Activated T-helper 9 cell treated with anti-CD3 and anti-CD28 coated beads, Interleukin-2, amount 50 U/mL, for 16 hours (primary cell): ENCODE results near the gene C1orf174.

Experiments used
- DNase-seq: peaks from one replicate; pipeline ENCODE4 v3.0.0-alpha.2; 2020; ENCODE audit warnings: low read depth

Gene C1orf174

DNA sequence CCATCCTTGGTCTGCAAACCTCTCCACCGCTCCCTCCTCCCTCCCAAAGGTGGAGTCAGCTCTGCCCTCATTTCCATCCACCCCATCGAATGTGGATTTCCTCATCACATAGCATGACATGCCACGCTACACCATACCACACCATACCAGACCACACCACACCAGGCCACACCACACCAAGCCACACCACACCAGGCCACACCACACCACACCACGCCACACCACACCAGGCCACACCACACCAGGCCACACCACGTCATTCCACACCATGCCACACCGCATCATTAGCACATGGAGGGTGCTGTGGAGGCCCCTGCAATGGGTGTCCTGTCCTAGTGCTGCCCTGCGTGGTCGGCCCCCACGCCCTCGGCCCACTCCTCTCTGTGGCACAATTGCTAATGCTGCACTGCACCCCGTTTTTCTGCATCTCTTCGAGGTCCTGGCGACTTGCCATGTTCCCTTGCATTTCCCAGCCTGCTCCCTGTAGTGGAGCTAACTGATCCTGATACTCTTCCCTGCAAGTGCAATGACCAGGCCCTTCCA lies 31.5 kb downstream of the C1orf174 start:
- DNase-seq = no peak

DNA sequence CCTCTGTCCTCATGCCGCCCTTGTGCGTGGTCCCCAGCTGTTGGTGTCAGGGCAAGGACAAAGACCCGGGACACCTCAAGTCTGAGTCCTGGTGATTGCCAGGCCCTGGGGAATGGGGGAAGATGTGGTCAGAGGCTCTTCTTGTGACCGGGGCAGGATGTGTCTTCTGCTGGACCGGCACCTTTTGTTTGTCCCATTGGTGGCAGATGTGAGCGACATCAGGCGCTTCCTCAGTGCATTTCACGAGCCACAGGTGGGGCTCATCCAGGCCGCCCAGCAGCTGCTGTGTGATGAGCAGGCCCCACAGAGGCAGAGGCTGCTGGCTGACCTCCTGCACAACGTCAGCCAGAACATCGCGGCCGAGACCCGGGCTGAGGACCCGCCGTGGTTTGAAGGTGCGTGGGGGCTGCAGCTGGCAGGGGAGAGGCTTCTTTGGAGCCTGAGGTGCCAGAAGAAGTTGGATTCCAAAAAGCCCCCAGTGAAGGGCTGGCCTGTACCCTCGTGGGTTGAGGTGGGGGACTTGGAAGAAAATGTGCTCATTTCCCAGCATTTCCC lies 34.4 kb downstream of the C1orf174 start:
- DNase-seq = no peak

DNA sequence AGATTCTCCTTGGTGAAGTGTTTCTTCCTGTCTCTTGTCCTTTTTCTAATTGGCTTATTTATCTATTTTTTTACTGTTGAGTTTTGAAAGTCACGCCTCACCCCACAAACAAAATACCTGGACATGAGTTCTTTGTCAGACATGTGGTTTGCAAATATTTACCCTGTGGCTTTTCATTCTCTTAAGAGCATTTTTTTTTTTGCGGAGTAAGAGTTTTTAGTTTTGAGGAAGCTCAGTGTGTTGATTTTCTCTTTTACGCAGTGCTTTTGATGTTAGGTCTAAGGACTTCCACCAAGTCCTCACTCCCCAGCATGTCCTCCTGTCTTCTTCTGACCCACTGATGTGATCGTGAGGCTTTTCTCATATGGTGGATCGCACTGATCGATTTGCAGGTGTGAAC lies 35.2 kb downstream of the C1orf174 start:
- DNase-seq = no peak

DNA sequence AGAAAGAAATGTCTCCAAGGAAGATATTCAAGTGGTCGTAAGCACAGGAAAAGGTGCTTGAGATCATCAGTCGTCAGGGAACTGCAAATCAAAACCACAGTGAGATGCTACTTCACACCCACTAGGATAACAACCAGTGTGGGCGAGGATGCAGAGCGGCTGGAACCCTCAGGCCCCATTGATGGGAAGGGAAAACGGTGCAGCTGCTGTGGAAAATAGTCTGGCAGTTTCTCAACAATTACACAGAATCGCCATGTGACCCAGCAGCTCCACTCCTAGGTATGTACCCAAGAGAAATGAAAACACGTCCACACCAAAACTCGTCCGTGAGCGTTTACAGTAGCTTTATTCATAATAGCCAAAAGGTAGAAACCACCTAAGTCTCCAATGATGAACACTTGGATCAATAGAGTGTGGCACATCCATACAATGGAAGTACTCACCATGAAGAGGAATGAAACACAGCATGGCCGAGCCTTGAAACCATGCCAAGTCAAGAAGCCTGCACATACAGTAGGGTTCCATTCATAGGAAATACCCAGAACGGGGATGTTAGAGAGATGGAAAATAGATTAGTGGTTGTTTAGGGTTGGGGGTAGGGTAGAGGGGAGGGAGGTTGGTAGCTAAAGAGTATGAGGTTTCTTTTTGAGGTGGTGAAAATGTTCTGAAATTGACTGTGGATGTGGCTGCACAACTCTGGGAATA lies 36.7 kb downstream of the C1orf174 start:
- DNase-seq = no peak

DNA sequence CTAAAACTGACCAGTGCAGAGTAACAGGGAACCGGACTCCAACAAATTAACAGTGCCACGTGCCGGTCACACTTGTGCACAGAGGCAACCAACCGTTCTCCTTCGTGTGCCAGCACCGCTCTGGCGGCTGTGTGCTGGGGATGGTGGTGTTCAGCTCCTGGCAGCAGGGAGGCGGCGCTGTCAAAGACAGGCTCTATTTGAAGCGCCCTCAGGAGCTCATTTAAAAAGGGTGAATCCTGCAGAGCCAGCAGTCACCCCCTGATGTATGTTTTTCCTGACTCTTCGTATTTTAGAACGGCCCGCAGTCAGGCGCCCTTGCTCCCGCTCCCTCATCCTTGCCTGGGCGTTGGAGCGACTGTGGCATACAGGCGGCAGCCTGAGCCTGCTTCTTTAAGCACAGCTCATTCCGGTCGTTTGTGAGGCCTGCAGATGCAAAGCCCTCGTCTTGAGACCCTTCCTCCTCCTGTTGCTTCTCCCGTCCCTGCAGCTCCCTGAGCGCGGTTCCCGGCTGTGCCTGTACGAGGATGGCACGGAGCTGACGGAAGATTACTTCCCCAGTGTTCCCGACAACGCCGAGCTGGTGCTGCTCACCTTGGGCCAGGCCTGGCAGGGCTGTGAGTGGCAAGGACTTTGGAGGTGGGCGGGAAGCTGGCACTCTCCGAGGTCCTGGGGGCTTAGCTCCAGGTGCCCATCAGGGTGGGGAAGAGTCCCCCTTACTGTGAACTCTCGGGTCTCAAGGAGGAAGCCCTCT lies 41.7 kb downstream of the C1orf174 start:
- DNase-seq = no peak

DNA sequence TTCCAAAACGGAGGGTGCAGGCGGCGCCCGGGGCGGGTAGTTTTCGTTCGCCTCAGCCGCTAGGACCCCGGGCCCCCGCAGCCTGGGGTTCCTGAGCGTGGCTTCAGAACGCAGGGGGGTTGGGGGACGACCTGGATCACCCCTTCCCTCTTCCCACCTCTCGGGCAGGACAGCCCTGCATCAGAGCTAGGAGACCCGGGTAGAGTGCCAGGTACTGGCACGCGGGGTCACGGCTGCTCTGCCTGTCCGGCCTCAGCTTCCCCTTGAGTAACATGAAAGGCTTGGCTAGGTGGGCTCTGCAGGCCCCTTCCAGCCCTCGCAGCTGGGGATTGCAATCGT lies 42.3 kb downstream of the C1orf174 start:
- no peak for DNase-seq

DNA sequence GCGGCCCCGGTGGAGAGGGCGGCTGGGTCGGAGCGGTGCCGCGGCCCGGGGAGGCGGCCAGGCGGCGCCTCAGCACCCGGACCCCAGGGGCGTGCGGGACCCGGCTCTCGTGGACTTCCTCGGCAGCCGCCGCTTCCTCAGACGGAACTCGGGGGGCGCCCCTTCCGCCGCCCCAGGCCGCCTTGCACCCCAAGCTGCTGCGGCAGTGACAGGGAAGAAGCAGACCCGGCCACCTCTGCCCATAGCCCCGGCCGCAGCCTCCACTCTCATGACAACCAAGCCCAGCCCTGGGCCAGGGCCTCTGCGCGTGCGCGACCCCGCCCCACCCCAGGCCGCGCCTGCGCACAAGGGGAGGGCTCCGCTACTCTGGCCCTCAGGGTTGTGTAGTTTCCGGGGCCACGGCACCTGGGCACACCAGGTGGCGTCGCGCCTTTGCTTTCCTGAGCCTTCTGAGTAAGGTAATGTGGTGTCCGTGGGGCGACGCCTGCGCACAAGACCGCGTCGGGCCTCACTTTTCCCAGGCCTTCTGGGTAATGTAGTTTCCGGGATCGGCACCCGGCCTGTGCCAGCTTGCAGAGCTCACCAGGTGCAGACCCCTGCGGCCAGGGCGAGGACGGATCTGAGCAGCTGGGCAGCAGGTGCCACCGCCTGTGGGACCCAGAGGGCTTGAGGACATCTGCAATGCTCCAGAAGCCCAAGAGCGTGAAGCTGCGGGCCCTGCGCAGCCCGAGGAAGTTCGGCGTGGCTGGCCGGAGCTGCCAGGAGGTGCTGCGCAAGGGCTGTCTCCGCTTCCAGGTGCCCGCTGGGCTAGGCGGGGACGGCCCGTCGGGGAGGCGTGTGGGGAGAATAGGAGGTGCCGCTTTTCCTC lies 42.9 kb downstream of the C1orf174 start, which contains the start of the genes CEP104 and DFFB:
Gene CEP104, minus strand, starts transcription at position 289 of the 868 bp plus-strand sequence. CDS start 4,804 bp downstream, outside the sequence.
Gene DFFB, plus strand, starts transcription at position 554 of the 868 bp plus-strand sequence. Its CDS starts 128 bp downstream, at position 682.
- peak; percentile 96 for DNase-seq

DNA sequence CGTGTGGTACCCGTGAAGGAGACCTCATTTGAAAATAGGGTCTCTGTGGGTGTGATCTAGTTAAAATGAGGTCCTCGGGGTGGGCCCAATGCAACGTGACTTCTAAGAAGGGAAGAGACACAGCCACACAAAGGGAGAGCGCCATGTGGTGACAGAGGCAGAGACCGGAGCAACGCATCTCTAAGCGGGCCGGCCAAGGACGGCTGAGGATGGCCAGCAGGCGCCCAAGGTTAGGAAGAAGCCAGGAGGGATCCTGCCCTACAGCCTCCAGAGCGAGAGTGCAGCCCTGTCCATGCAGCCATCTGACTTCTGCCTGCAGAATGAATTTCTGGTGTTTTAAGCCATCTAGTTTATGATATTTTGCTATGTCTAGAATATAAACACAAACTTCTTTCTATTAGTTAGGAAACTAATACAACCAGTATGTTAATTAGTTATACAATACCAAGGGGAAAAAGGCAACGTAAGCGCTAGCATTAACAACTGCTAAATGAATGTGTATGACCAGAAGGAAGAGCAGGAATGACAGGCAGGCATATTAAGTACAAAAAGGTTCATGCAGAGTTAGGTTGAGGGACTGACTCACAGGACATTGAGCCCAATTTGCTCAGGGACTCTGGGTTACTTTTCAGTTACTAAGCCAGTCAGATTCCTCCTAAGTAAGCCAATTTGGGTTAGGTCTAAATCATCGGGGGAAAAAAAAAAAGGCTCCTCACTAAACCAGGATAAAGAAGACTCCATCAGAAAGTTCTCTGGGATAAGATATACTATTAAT lies 47.2 kb downstream of the C1orf174 start:
- DNase-seq = no peak

DNA sequence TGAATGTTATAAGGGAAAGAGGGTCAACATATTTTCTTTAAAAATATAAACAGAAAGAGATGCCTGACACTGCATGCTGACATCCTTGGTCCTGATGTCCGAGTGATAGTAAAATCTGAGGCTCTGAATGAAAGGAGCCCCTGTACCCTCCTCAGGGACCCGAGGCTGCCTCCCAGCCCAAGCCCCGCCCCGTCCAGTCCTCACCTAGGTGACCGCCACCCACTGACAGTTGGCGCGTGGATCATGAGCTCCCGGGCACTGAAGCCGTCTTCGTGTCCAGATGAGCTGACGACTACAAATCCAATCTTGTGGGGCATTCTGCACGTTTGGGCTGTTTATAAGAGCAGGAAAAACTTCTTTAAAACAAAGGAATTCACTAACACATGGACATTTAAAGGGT lies 48.0 kb downstream of the C1orf174 start:
- DNase-seq = no peak

DNA sequence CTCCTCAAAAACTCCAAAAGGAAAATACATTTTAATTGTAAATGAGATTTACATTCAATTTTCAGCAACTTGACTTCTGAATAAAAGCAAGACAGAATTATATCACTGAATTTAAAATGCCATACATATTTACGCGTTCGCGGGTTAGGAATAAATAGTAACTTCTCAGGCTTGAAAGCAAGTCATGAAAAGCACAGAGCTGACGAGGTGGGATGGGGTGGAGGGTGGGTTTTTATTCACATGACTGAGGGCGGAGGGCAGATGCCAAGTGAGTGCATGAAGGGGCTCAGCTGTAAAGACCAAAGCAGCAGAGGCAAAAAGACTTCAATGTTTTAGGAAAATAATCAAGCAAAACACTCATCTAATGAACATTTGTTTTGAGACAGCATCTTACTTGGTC lies 48.8 kb downstream of the C1orf174 start:
- no peak for DNase-seq

DNA sequence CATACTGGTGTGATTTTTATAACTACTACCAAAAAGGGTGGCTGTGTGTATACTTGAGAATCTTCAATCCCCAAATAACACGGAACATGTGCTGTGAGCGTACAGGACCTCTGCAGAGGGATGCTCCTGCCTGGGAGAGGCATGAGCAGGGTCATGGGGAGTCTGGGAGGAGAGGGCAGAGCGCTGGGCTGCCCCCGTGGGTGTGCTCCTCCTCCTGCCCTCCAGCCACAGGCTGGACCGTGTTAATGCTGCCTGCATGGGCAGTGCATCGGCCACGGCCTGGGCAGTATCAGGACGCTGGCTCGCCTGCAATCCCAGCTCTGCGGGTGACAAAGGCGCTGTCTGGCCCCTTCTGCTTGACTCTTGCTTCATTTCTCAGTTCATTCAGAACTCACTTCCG lies 49.2 kb downstream of the C1orf174 start:
- no peak for DNase-seq

DNA sequence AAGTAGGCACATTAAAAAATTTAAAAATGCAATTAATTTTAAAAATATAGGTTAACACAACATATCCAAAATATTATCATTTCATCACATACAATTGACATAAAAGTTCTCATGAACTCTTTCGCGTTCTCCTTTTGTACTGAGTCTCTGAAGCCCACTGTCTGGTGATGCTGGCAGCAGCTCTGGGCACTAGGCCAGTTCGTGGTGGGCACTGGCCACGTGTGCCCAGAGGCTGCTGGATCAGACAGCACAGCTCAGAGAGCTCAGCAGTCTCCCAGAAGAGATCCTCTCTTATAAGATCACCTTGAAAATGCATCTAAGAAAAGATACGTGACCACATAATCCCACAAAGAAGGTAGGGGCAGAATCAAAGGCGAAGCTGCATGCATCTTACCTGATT lies 53.0 kb downstream of the C1orf174 start:
- no peak for DNase-seq

DNA sequence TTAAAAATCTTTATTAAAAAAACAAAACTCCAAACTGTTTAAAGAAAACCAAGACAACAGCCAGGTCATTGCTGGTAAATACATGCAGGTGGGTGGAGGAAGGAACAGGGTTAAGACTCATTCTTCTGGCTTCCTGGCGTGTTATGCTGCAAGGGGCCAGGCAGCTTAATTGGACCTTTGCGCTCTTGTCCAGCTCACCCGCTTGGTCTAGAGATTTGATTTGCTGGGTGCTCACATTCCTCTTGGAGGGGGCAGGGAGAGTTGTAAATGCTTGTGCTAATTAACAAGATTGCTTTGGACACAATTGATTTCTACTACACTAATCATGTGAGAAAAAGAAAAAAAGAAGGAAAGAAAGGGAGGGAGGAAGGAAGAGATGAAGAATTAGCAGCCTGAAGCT lies 53.5 kb downstream of the C1orf174 start:
- DNase-seq = no peak

DNA sequence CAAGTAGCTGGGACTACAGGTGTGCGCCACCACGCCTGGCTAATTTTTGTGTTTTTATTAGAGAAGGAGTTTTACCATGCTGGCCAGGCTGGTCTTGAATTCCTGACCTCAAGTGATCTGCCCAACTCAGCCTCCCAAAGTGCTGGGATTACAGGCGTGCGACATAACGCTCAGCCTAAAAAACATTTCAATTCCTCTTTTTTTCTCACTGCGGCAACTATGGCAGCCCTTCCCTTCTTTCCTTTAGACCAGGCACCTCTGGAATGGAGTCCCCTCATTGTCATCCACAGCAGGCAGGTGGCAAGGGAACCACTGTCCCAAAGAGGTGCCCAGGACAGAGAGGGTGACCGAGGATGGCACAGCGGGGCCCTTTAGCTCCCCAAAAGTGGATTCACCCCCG lies 57.2 kb downstream of the C1orf174 start:
- DNase-seq = no peak

DNA sequence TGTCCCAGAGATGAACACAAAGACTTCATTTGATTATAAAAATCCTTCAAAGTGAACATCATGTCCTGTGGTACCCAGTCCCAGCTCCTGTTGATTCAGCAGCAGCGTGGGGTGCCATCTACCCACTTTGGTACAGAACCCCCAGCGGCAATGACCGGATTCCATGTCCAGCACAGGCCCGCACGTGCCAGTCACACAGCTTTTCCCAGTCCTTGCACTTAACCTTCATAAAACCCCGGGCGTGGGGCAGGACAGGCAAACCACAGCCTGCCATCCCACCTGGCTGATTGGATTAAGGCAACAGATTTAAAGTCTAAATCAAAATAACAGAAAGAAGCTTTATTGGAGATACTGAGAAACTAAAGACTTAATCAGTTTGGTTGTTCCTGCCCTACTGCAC lies 58.6 kb downstream of the C1orf174 start:
- DNase-seq = no peak
